Upper lobe of left lung (tissue), 6 donors: ENCODE data around the gene SETBP1. TPM values are rescaled to one million over a fixed set of nuclear protein-coding genes. Genes with fewer than 3 reads are reported as not detected.
A peak's percentile ranks its signal among the peaks of the same experiment; 100 is the strongest.

ENCODE experiments used
- ATAC-seq, 2 donors: fragments of 200-7000 bp; cut with Tn5 transposase; one replicate each; pipeline ENCODE4 v1.9.1; 2022; ENCODE audit warnings: mild to moderate bottlenecking in 2 of 2, moderate library complexity in 2 of 2; ENCODE audit not compliant: low FRiP score in 2 of 2
- DNase-seq, 2 donors: peaks; one replicate each; pipeline ENCODE4 v3.0.0-alpha.2; 2019 to 2020
- H3K27ac ChIP-seq, 4 donors: fragments of 200-600 bp; sonication (generic); one replicate each; pipeline ENCODE4 v1.5.1; 2016 to 2019
- H3K27me3 ChIP-seq, 4 donors: fragments of 200-600 bp; sonication (generic); one replicate each; pipeline ENCODE4 v1.5.1; 2017 to 2019
- H3K36me3 ChIP-seq, 4 donors: fragments of 200-600 bp; sonication (generic); one replicate each; pipeline ENCODE4 v1.5.1; 2016 to 2019
- H3K4me1 ChIP-seq, 4 donors: fragments of 200-600 bp; sonication (generic); one replicate each; pipeline ENCODE4 v1.5.1; 2018 to 2019
- H3K4me3 ChIP-seq, 4 donors: fragments of 200-600 bp; sonication (generic); one replicate each; pipeline ENCODE4 v1.5.1; 2017 to 2019; ENCODE audit warnings: mild to moderate bottlenecking in 2 of 4, moderate library complexity in 1 of 4
- H3K9me3 ChIP-seq, 4 donors: fragments of 200-600 bp; sonication (generic); one replicate each; pipeline ENCODE4 v1.5.1; 2018 to 2019
- EP300 ChIP-seq, 4 donors: sonication (generic); formaldehyde crosslinking; IDR thresholded peaks; one replicate each; pipeline ENCODE4 v1.5.1; 2017; ENCODE audit warnings: antibody characterized with exemption in 4 of 4, control low read depth in 2 of 4
- POLR2A ChIP-seq, 4 donors: fragments of 450-650 bp; IDR thresholded peaks; one replicate each; pipeline ENCODE4 v1.5.1; 2016 to 2017; ENCODE audit warnings: antibody characterized with exemption in 4 of 4, mild to moderate bottlenecking in 2 of 4
- POLR2AphosphoS5 ChIP-seq, 2 donors: sonication (generic); formaldehyde crosslinking; IDR thresholded peaks; one replicate each; pipeline ENCODE4 v1.5.1; 2017; ENCODE audit warnings: antibody characterized with exemption in 2 of 2
- WGBS, 2 donors: methylation state at CpG; one replicate each; pipeline ENCODE4 v1.1.5; 2017 to 2018; 5-methylcytosine and 5-hydroxymethylcytosine counted together
- total RNA-seq, 6 donors: library from RNA; depleted of rRNA in 4 of 6; stranded (reverse); fragments of >200 nt in 4 of 6; gene quantifications; one replicate each; pipeline versions ENCODE4 v1.1.0 to v1.2.1, GENCODE V29; 2016 to 2021
- TF ChIP-seq, protein P1 (sequence below), 6 experiments: fragments of 450-650 bp in 4 of 6; fragments of 200-600 bp in 2 of 6; sonication (generic) in 2 of 6; IDR thresholded peaks; one replicate each; pipeline ENCODE4 v1.5.1; 2016 to 2019; ENCODE audit warnings: antibody characterized with exemption in 6 of 6
- donor health status: DM: no; HTN: no; CAD: no; lungs with moderate emphysema.
- donor health status: DM: no; HTN: yes; CAD: no; lungs with severe emphysema.

Gene SETBP1
- total RNA-seq, 6 donors from 2014 or later, result 11.7 to 38.8 (median 16.6) TPM

DNA sequence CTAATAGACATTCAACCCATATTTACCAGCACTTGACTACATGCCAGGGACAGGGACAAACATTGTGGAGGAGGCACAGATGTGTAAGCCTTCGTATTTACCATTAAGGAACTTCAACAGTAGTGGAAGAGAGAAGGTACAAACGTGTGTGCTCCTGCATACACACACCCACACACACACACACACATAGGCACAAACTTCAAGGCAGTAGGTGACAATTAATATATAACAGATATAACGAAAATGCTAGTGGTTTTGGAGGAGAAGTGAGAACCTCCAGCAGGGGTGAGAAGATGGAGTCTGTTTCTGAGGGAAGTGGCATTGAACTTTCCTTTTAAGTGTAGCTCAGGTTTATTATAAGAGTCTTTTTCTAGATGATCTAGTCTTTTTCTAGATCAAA, 231.1 kb downstream of the SETBP1 start:
- 65 to 81% methylated on average over 3 of the region's 3 CpGs for WGBS, 2 donors
- Histone ChIP-seq H3K27me3 (no peaks in the 10 kb centered on the region), H3K4me3 (no peak overlapping the region), H3K36me3 (no peaks in the 10 kb centered on the region), H3K9me3 (no peaks in the 10 kb centered on the region), H3K4me1 (peaks cover 1 to 11% (median 3%) of the 10 kb centered on the region in 4 donors), H3K27ac (no peak overlapping the region)
- TF ChIP-seq, protein P1, sequence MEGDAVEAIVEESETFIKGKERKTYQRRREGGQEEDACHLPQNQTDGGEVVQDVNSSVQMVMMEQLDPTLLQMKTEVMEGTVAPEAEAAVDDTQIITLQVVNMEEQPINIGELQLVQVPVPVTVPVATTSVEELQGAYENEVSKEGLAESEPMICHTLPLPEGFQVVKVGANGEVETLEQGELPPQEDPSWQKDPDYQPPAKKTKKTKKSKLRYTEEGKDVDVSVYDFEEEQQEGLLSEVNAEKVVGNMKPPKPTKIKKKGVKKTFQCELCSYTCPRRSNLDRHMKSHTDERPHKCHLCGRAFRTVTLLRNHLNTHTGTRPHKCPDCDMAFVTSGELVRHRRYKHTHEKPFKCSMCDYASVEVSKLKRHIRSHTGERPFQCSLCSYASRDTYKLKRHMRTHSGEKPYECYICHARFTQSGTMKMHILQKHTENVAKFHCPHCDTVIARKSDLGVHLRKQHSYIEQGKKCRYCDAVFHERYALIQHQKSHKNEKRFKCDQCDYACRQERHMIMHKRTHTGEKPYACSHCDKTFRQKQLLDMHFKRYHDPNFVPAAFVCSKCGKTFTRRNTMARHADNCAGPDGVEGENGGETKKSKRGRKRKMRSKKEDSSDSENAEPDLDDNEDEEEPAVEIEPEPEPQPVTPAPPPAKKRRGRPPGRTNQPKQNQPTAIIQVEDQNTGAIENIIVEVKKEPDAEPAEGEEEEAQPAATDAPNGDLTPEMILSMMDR (IDR thresholded peaks at IDR 0.05), result no peak
- TF ChIP-seq EP300 (IDR thresholded peaks at IDR 0.05), result no peak
- TF ChIP-seq POLR2A (IDR thresholded peaks at IDR 0.05), result no peak
- no peak for TF ChIP-seq POLR2AphosphoS5 (IDR thresholded peaks at IDR 0.05)
- no peak for DNase-seq
- ATAC-seq, result no peak

DNA sequence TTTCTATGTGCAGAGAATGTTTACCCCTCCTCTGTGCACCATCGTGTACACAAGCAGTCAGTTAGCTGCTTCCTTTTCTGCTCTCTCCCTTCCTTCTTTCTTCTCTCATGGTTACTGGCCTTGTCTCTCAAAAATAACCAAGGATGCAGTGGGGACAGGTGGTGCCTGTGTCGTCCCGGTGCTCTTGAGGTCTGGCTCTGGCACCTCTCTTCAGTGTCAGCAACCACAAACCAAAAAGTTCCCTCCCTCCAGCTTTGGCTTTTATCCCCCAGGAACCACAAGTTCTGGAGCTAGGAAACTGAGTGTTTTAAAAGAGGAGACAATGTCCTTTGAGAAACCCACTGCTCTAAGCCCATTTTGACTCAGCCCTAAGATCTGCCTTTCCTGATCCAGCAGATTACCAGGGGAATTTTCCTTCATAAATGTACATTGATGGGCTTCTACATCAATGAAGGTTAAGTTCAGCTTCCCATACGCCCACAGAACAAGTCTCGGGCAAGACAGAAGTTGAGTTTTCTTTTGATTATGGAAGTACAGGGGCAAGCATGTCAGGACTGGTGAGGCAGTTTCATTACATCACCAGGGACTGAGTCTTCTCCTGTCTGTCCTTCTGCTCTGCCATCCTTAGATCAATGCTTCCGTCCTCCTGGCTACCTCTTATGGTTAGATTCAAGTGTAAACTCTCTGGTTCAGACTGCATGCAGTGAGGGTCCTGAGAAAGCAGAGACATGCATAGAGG, 232.2 kb downstream of the SETBP1 start:
- Histone ChIP-seq H3K36me3 (no peaks in the 10 kb centered on the region), H3K9me3 (no peaks in the 10 kb centered on the region), H3K27ac (no peak overlapping the region), H3K27me3 (no peaks in the 10 kb centered on the region), H3K4me3 (no peak overlapping the region), H3K4me1 (peaks cover 11 to 22% (median 14%) of the 10 kb centered on the region in 4 donors)
- TF ChIP-seq POLR2AphosphoS5 (IDR thresholded peaks at IDR 0.05) (no peak), POLR2A (IDR thresholded peaks at IDR 0.05) (no peak), EP300 (IDR thresholded peaks at IDR 0.05) (no peak)
- TF ChIP-seq, protein P1 (IDR thresholded peaks at IDR 0.05), result no peak
- DNase-seq (no peak), ATAC-seq (no peak)
- 74 to 77% methylated on average over 6 of the region's 6 CpGs for WGBS, 2 donors

DNA sequence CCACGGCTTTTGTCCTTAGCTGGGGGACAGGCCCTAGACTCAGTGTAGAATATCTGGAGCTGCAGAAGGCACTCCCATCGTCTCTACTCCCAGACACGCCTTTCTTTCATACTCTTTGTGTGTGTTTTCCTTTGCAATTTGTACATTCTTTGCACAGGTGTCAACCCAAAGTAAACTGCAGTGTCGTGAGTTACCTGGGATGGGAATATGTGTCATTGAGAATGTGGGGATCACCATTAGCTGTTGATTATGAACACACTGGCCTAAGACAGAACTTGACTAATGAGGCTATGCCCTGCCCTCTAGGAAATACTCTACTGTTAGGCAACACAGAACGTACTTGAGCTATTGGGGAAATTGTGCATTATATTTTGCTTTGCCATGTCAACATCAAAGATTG, 233.3 kb downstream of the SETBP1 start:
- H3K4me3 ChIP-seq, result no peak overlapping the region
- DNase-seq, result no peak
- WGBS, 2 donors, result 76 to 86% methylated on average over 5 of the region's 5 CpGs
- H3K36me3 ChIP-seq, result no peaks in the 10 kb centered on the region
- no peaks in the 10 kb centered on the region for H3K27me3 ChIP-seq
- ATAC-seq, result no peak
- TF ChIP-seq EP300 (IDR thresholded peaks at IDR 0.05) (no peak), POLR2A (IDR thresholded peaks at IDR 0.05) (no peak), POLR2AphosphoS5 (IDR thresholded peaks at IDR 0.05) (no peak)
- TF ChIP-seq, protein P1 (IDR thresholded peaks at IDR 0.05), result no peak
- H3K4me1 ChIP-seq, result peaks cover 15 to 27% (median 18%) of the 10 kb centered on the region in 4 donors
- no peaks in the 10 kb centered on the region for H3K9me3 ChIP-seq
- no peak overlapping the region for H3K27ac ChIP-seq

DNA sequence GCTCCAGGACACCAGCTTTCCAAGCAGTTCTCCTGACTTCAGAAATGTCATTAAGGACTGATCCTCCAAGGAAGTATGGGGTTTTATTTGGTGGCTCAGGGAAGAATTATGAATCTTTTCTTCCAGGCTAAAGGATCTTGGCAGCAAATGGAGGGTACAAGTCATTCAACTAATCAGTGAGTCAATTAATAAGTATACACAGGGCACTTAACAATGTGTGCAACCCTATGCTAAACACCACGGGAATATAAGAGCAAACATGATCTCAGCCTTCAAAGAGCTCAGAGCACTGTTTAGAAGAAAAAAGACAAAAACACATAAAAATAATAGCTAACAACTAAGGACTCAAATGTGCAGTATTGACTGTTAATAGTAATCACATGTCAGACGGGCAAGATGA, 234.5 kb downstream of the SETBP1 start:
- no peak overlapping the region for H3K4me3 ChIP-seq
- no peak for DNase-seq
- no peaks in the 10 kb centered on the region for H3K9me3 ChIP-seq
- WGBS, 2 donors, result 84 to 87% methylated on average over 2 of the region's 2 CpGs
- H3K27ac ChIP-seq, result no peak overlapping the region
- H3K36me3 ChIP-seq, result no peaks in the 10 kb centered on the region
- no peak for ATAC-seq
- no peaks in the 10 kb centered on the region for H3K27me3 ChIP-seq
- peaks cover 15 to 27% (median 18%) of the 10 kb centered on the region in 4 donors for H3K4me1 ChIP-seq
- TF ChIP-seq, protein P1 (IDR thresholded peaks at IDR 0.05), result no peak
- TF ChIP-seq EP300 (IDR thresholded peaks at IDR 0.05), result no peak
- TF ChIP-seq POLR2A (IDR thresholded peaks at IDR 0.05), result no peak
- TF ChIP-seq POLR2AphosphoS5 (IDR thresholded peaks at IDR 0.05), result no peak

DNA sequence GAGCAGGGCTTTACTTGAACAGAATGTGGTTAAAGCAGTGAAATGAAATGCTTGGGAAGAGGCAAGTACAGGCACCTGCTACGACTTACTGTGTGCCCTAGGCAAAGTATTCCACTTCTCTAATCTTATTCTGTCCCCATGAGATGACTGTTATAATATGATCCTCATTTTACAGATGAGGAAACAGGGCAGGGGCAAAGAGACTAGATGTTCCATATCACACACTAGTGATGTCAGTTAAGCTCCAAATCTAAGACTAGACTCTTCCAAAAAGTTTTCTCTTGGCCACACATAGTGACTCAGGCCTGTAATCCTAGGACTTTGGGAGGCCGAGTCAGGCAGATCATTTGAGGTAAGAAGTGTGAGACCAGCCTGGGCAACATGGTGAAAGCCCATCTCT, 235.0 kb downstream of the SETBP1 start:
- TF ChIP-seq POLR2AphosphoS5 (IDR thresholded peaks at IDR 0.05) (no peak), EP300 (IDR thresholded peaks at IDR 0.05) (no peak), POLR2A (IDR thresholded peaks at IDR 0.05) (no peak)
- TF ChIP-seq, protein P1 (IDR thresholded peaks at IDR 0.05), result no peak
- H3K27me3 ChIP-seq, result no peaks in the 10 kb centered on the region
- no peak overlapping the region for H3K4me3 ChIP-seq
- ATAC-seq, result no peak
- no peak for DNase-seq
- 89 to 98% methylated on average over 2 of the region's 2 CpGs for WGBS, 2 donors
- H3K27ac ChIP-seq, result peak overlapping the region in 1 of 4 donors; percentile 23
- H3K36me3 ChIP-seq, result no peaks in the 10 kb centered on the region
- no peaks in the 10 kb centered on the region for H3K9me3 ChIP-seq
- peaks cover 15 to 27% (median 18%) of the 10 kb centered on the region in 4 donors for H3K4me1 ChIP-seq
